Measurements from ENCODE around the gene PFKP. TPM values are rescaled to one million over a fixed set of nuclear protein-coding genes. Genes with fewer than 3 reads are reported as not detected.

The PFKP gene
- total RNA-seq, 2 donors from 2014 or later = 55.2 to 119 TPM

- Histone ChIP-seq H3K4me3 (no peak overlapping the region), H3K36me3 (peaks cover 100% of the 10 kb centered on the region), H3K27me3 (no peaks in the 10 kb centered on the region), H3K27ac (no peak overlapping the region), H3K9me3 (no peaks in the 10 kb centered on the region), H3K4me1 (peaks cover 0 to 32% of the 10 kb centered on the region in 2 donors)
- no peak for DNase-seq (ENCODE audit: low spot score)
- no peak for TF ChIP-seq CTCF (IDR thresholded peaks at IDR 0.05)
Measured at GRCh38 chr10:3139216-3139910, 72.0 kb downstream of the PFKP start.

- Histone ChIP-seq H3K4me3 (no peak overlapping the region), H3K27ac (no peak overlapping the region), H3K4me1 (peaks cover 0 to 32% of the 10 kb centered on the region in 2 donors), H3K36me3 (peaks cover 100% of the 10 kb centered on the region), H3K9me3 (no peaks in the 10 kb centered on the region), H3K27me3 (no peaks in the 10 kb centered on the region)
- DNase-seq (ENCODE audit: low spot score) = no peak
- TF ChIP-seq CTCF (IDR thresholded peaks at IDR 0.05) = no peak
Measured at GRCh38 chr10:3140280-3140679, 72.9 kb downstream of the PFKP start.

- Histone ChIP-seq H3K27me3 (no peaks in the 10 kb centered on the region), H3K36me3 (peaks cover 98% of the 10 kb centered on the region), H3K4me1 (peaks cover 0 to 21% of the 10 kb centered on the region in 2 donors), H3K9me3 (no peaks in the 10 kb centered on the region), H3K27ac (no peak overlapping the region), H3K4me3 (no peak overlapping the region)
- no peak for TF ChIP-seq CTCF (IDR thresholded peaks at IDR 0.05)
- no peak for DNase-seq (ENCODE audit: low spot score)
Measured at GRCh38 chr10:3141351-3142005, 74.1 kb downstream of the PFKP start.

- Histone ChIP-seq H3K27ac (no peak overlapping the region), H3K4me3 (no peak overlapping the region), H3K27me3 (no peaks in the 10 kb centered on the region), H3K36me3 (peaks cover 98% of the 10 kb centered on the region), H3K4me1 (peaks cover 0 to 14% of the 10 kb centered on the region in 2 donors), H3K9me3 (no peaks in the 10 kb centered on the region)
- TF ChIP-seq CTCF (IDR thresholded peaks at IDR 0.05) = no peak
- no peak for DNase-seq (ENCODE audit: low spot score)
Measured at GRCh38 chr10:3142146-3142875, 75.0 kb downstream of the PFKP start.

- Histone ChIP-seq H3K27ac (no peak overlapping the region), H3K9me3 (no peaks in the 10 kb centered on the region), H3K36me3 (peaks cover 98% of the 10 kb centered on the region), H3K4me3 (no peak overlapping the region), H3K27me3 (no peaks in the 10 kb centered on the region), H3K4me1 (peaks cover 0 to 10% of the 10 kb centered on the region in 2 donors)
- no peak for DNase-seq (ENCODE audit: low spot score)
- no peak for TF ChIP-seq CTCF (IDR thresholded peaks at IDR 0.05)
Measured at GRCh38 chr10:3143366-3143765, 76.0 kb downstream of the PFKP start.

Data from right atrium auricular region (tissue), 2 donors.